GM21528 (cell line): ENCODE measurements around the gene IGF2.

Experiments
- ATAC-seq: cut with Tn5 transposase; IDR thresholded peaks from one replicate; pipeline ENCODE4 v1.9.1; 2021; ENCODE audit warnings: mild to moderate bottlenecking, moderate library complexity; ENCODE audit not compliant: unreplicated experiment, low FRiP score

The IGF2 gene

GRCh38 chr11:2169626-2170570 is 30.7 kb upstream of the IGF2 start:
- no peak for ATAC-seq

GRCh38 chr11:2169005-2169378 is 29.8 kb upstream of the IGF2 start:
- no peak for ATAC-seq

GRCh38 chr11:2168286-2169004 is 29.3 kb upstream of the IGF2 start:
- no peak for ATAC-seq

GRCh38 chr11:2167141-2168045 is 28.2 kb upstream of the IGF2 start:
- no peak for ATAC-seq

GRCh38 chr11:2166091-2166851 is 27.1 kb upstream of the IGF2 start:
- no peak for ATAC-seq

- no peak for ATAC-seq
Measured at GRCh38 chr11:2165571-2165970, 26.4 kb upstream of the IGF2 start.

- no peak for ATAC-seq
Measured at GRCh38 chr11:2164861-2165555, 25.8 kb upstream of the IGF2 start.

- ATAC-seq, result no peak
Measured at GRCh38 chr11:2164081-2164480, 24.9 kb upstream of the IGF2 start.

- ATAC-seq, result no peak
Measured at GRCh38 chr11:2163428-2163978, 24.3 kb upstream of the IGF2 start.

- ATAC-seq, result no peak
Measured at GRCh38 chr11:2160736-2161259, 21.6 kb upstream of the IGF2 start, which contains the start of gene INS. Gene INS (minus strand): TSS chr11:2161209. CDS start chr11:2160971, 238 bp downstream.

GRCh38 chr11:2159536-2160413 is 20.6 kb upstream of the IGF2 start:
- no peak for ATAC-seq

- no peak for ATAC-seq
Measured at GRCh38 chr11:2158966-2159365, 19.8 kb upstream of the IGF2 start.

GRCh38 chr11:2158296-2158737 is 19.1 kb upstream of the IGF2 start:
- ATAC-seq, result no peak

GRCh38 chr11:2157294-2158040 is 18.3 kb upstream of the IGF2 start:
- no peak for ATAC-seq

GRCh38 chr11:2156416-2157182 is 17.4 kb upstream of the IGF2 start:
- no peak for ATAC-seq

- no peak for ATAC-seq
Measured at GRCh38 chr11:2155511-2155910, 16.3 kb upstream of the IGF2 start.
